Rectal smooth muscle tissue (tissue), 1 donor: Measurements from ENCODE around the gene TSEN54.

ENCODE experiments used
- H3K27ac ChIP-seq: one replicate; pipeline ENCODE4 v1.7.0; 2013; ENCODE audit warnings: low read depth, low read length, inconsistent platforms
- H3K27me3 ChIP-seq: one replicate; pipeline ENCODE4 v1.7.0; 2013; ENCODE audit warnings: low read length; ENCODE audit not compliant: control insufficient read depth, insufficient read depth
- H3K36me3 ChIP-seq: one replicate; pipeline ENCODE4 v1.7.0; 2013; ENCODE audit warnings: low read length; ENCODE audit not compliant: control insufficient read depth, insufficient read depth
- H3K4me1 ChIP-seq: one replicate; pipeline ENCODE4 v1.7.0; 2013; ENCODE audit warnings: low read length; ENCODE audit not compliant: control insufficient read depth, insufficient read depth
- H3K4me3 ChIP-seq: one replicate; pipeline ENCODE4 v1.7.0; 2013; ENCODE audit warnings: low read length
- H3K9ac ChIP-seq: one replicate; pipeline ENCODE4 v1.7.0; 2013; ENCODE audit warnings: low read length

The TSEN54 gene

GRCh38 chr17:75571197-75571884, 55.0 kb downstream of the TSEN54 start:
- Histone ChIP-seq H3K36me3 (peaks cover 4% of the 10 kb centered on the region), H3K4me3 (no peak overlapping the region), H3K4me1 (no peaks in the 10 kb centered on the region), H3K27ac (no peak overlapping the region), H3K9ac (no peak overlapping the region), H3K27me3 (no peaks in the 10 kb centered on the region)

- Histone ChIP-seq H3K27ac (no peak overlapping the region), H3K9ac (no peak overlapping the region), H3K4me1 (no peaks in the 10 kb centered on the region), H3K4me3 (no peak overlapping the region), H3K36me3 (peaks cover 4% of the 10 kb centered on the region), H3K27me3 (no peaks in the 10 kb centered on the region)
Observed at GRCh38 chr17:75571885-75572215, 55.5 kb downstream of the TSEN54 start.

GRCh38 chr17:75572713-75573539, 56.6 kb downstream of the TSEN54 start:
- Histone ChIP-seq H3K27ac (no peak overlapping the region), H3K9ac (no peak overlapping the region)

GRCh38 chr17:75573540-75573957, 57.2 kb downstream of the TSEN54 start:
- H3K27ac ChIP-seq: no peak overlapping the region

More at GRCh38 chr17:75572713-75573539, 56.6 kb downstream of the TSEN54 start:
- Histone ChIP-seq H3K27me3 (no peaks in the 10 kb centered on the region), H3K36me3 (peaks cover 4% of the 10 kb centered on the region), H3K4me3 (no peak overlapping the region), H3K4me1 (no peaks in the 10 kb centered on the region)

GRCh38 chr17:75573994-75574393, 57.7 kb downstream of the TSEN54 start:
- Histone ChIP-seq H3K4me1 (no peaks in the 10 kb centered on the region), H3K9ac (no peak overlapping the region), H3K4me3 (no peak overlapping the region)

More at GRCh38 chr17:75573540-75573957, 57.2 kb downstream of the TSEN54 start:
- Histone ChIP-seq H3K36me3 (peaks cover 4% of the 10 kb centered on the region), H3K9ac (no peak overlapping the region), H3K4me1 (no peaks in the 10 kb centered on the region), H3K4me3 (no peak overlapping the region), H3K27me3 (no peaks in the 10 kb centered on the region)

More at GRCh38 chr17:75573994-75574393, 57.7 kb downstream of the TSEN54 start:
- no peaks in the 10 kb centered on the region for H3K27me3 ChIP-seq
- peaks cover 4% of the 10 kb centered on the region for H3K36me3 ChIP-seq
- H3K27ac ChIP-seq: no peak overlapping the region
